T-helper 1 cell treated with Interleukin-12 subunit alpha and Interleukin-12 subunit beta and Interleukin-4 antibody, amounts not matched to agents 30 ng/mL and 1 ng/mL, for 36 hours (primary cell): ENCODE measurements around the gene S100B. TPM values are rescaled to one million over a fixed set of nuclear protein-coding genes. Genes with fewer than 3 reads are reported as not detected.
"Not testable (repeated sequence)": the region's sequence is repeated elsewhere in the genome, so short reads cannot be mapped to it uniquely, and the experiment has no call there.

Experiments
- intact Hi-C: fragments of 100-400 bp; cut with micrococcal nuclease; formaldehyde crosslinking; loops from one replicate; pipeline ENCODE4 v1.15.1; 2024
- total RNA-seq: library from RNA; stranded (reverse); gene quantifications from 2 replicates; pipeline ENCODE4 v1.2.3, GENCODE V29; 2022

S100B gene
- 0.49 TPM in 1 of 2 replicates, not detected in the other for total RNA-seq

- intact Hi-C loops: no loop called here
These were observed at the start of gene S100B for GRCh38 chr21:46604975-46605766. Gene S100B (minus strand): TSS chr21:46605082. CDS start chr21:46602415, 2,667 bp downstream.

GRCh38 chr21:46651121-46651520 lies 46.2 kb upstream of the S100B start:
- intact Hi-C loops: no loop called here

- intact Hi-C loops: no loop called here
These were observed 45.7 kb upstream of the S100B start for GRCh38 chr21:46650476-46651098.

GRCh38 chr21:46649356-46649755 lies 44.5 kb upstream of the S100B start:
- intact Hi-C loops: no loop called here

GRCh38 chr21:46648539-46648938 lies 43.7 kb upstream of the S100B start:
- intact Hi-C loops: no loop called here

- intact Hi-C loops: no loop called here
These were observed 41.8 kb upstream of the S100B start for GRCh38 chr21:46646541-46647154.

- intact Hi-C loops: no loop called here
These were observed 41.0 kb upstream of the S100B start for GRCh38 chr21:46645840-46646239.

GRCh38 chr21:46643379-46644177 lies 38.7 kb upstream of the S100B start:
- intact Hi-C loops: no loop called here

- intact Hi-C loops: no loop called here
These were observed 36.8 kb upstream of the S100B start for GRCh38 chr21:46641656-46642055.

- intact Hi-C loops: no loop called here
These were observed 34.9 kb upstream of the S100B start for GRCh38 chr21:46639489-46640386.

GRCh38 chr21:46637952-46638746 lies 33.3 kb upstream of the S100B start:
- intact Hi-C loops: no loop called here

GRCh38 chr21:46636550-46637285 lies 31.8 kb upstream of the S100B start:
- intact Hi-C loops: no loop called here

- intact Hi-C loops: no loop called here
These were observed 31.3 kb upstream of the S100B start for GRCh38 chr21:46636181-46636512.

GRCh38 chr21:46635324-46636180 lies 30.7 kb upstream of the S100B start, which contains the start of gene PRMT2:
Gene PRMT2 (plus strand): TSS chr21:46635674. CDS start chr21:46636952, 1,278 bp downstream.
- intact Hi-C loops: loop anchor here (1.0 kb wide), 3 partner anchors 76 to 311 kb away; partner anchors contain the start of genes DIP2A and PCNT

- intact Hi-C loops: loop anchor here (1.0 kb wide), 3 partner anchors 76 to 311 kb away; partner anchors contain the start of genes DIP2A and PCNT
These were observed 30.1 kb upstream of the S100B start for GRCh38 chr21:46634966-46635323.

GRCh38 chr21:46634427-46634826 lies 29.5 kb upstream of the S100B start:
- intact Hi-C loops: no loop called here

GRCh38 chr21:46633566-46633965 lies 28.7 kb upstream of the S100B start:
- intact Hi-C loops: loop anchor here (1.0 kb wide), 1 partner anchor 11 kb away; no protein-coding TSS in a partner anchor

- intact Hi-C loops: not testable (repeated sequence)
These were observed 26.0 kb upstream of the S100B start for GRCh38 chr21:46630915-46631314.
